Esophagus squamous epithelium (tissue), 5 donors: ENCODE measurements around the gene HES6. TPM values are rescaled to one million over a fixed set of nuclear protein-coding genes. Genes with fewer than 3 reads are reported as not detected.
A peak's percentile ranks its signal among the peaks of the same experiment; 100 is the strongest.

Source experiments
- DNase-seq: peaks from one replicate; lab custom pipeline; 2025; lab: John Stamatoyannopoulos, UW
- H3K27ac ChIP-seq, 4 donors: fragments of 200-600 bp; sonication (generic); one replicate each; pipeline ENCODE4 v1.5.1; 2016 to 2019; ENCODE audit warnings: mild to moderate bottlenecking in 1 of 4
- H3K27me3 ChIP-seq, 4 donors: fragments of 200-600 bp; sonication (generic); 1 replicate in 3 of 4; 2 replicates in 1 of 4; pipeline versions ENCODE4 v1.5.1 to v1.6.0; 2017 to 2021; ENCODE audit warnings: antibody characterized with exemption in 1 of 4
- H3K36me3 ChIP-seq, 3 donors: fragments of 200-600 bp; sonication (generic); one replicate each; pipeline ENCODE4 v1.5.1; 2016 to 2019
- H3K4me1 ChIP-seq, 3 donors: fragments of 200-600 bp; sonication (generic); one replicate each; pipeline ENCODE4 v1.5.1; 2017 to 2019
- H3K4me3 ChIP-seq, 4 donors: fragments of 200-600 bp; sonication (generic); 1 replicate in 3 of 4; 2 replicates in 1 of 4; pipeline ENCODE4 v1.5.1; 2016 to 2019; ENCODE audit warnings: mild to moderate bottlenecking in 2 of 4, moderate library complexity in 1 of 4
- H3K9me3 ChIP-seq, 3 donors: fragments of 200-600 bp; sonication (generic); one replicate each; pipeline ENCODE4 v1.5.1; 2016 to 2019
- CTCF ChIP-seq, 6 experiments: fragments of 450-650 bp in 4 of 6; fragments of 200-600 bp in 2 of 6; sonication (generic) in 2 of 6; IDR thresholded peaks; one replicate each; pipeline ENCODE4 v1.5.1; 2016 to 2019; ENCODE audit warnings: antibody characterized with exemption in 6 of 6, mild to moderate bottlenecking in 4 of 6, moderate library complexity in 4 of 6
- POLR2A ChIP-seq, 4 donors: fragments of 450-650 bp; IDR thresholded peaks; one replicate each; pipeline ENCODE4 v1.6.1; 2017; ENCODE audit warnings: antibody characterized with exemption in 4 of 4, mild to moderate bottlenecking in 4 of 4, moderate library complexity in 3 of 4
- WGBS, 2 donors: methylation state at CpG; one replicate each; pipeline ENCODE4 v1.1.5; 2018; 5-methylcytosine and 5-hydroxymethylcytosine counted together
- intact Hi-C: fragments of 100-400 bp; cut with DNase I; formaldehyde crosslinking; loops from one replicate; pipeline ENCODE4 v1.15.0; 2022
- total RNA-seq, 4 donors: library from RNA; depleted of rRNA; stranded (reverse); fragments of >200 nt; gene quantifications; one replicate each; pipeline ENCODE4 v1.1.0, GENCODE V29; 2016
- donor health status: DM: yes; HTN: yes; CAD: no.

The HES6 gene
- total RNA-seq, 4 donors from 2014 or later, result 3.1 to 5.1 (median 4.2) TPM

GRCh38 chr2:238236571-238236970 is 3.3 kb downstream of the HES6 start:
- 85 to 90% methylated on average over 3 to 4 of the region's 4 CpGs for WGBS, 2 donors
- intact Hi-C loops, result no loop called here
- no peaks in the 10 kb centered on the region for H3K36me3 ChIP-seq
- H3K4me3 ChIP-seq, result no peak overlapping the region
- DNase-seq, result no peak
- H3K27me3 ChIP-seq, result peaks cover 0 to 56% (median 2%) of the 10 kb centered on the region in 4 donors
- H3K4me1 ChIP-seq, result peaks cover 15 to 38% (median 23%) of the 10 kb centered on the region in 3 donors
- TF ChIP-seq POLR2A (IDR thresholded peaks at IDR 0.05) (no peak), CTCF (IDR thresholded peaks at IDR 0.05) (no peak)
- H3K27ac ChIP-seq, result no peak overlapping the region
- no peaks in the 10 kb centered on the region for H3K9me3 ChIP-seq

GRCh38 chr2:238235856-238236255 is 4.0 kb downstream of the HES6 start:
- H3K4me1 ChIP-seq, result peaks cover 18 to 38% (median 20%) of the 10 kb centered on the region in 3 donors
- WGBS, 2 donors, result 77 to 88% methylated on average over 4 to 6 of the region's 7 CpGs
- no peak overlapping the region for H3K4me3 ChIP-seq
- TF ChIP-seq POLR2A (IDR thresholded peaks at IDR 0.05) (no peak), CTCF (IDR thresholded peaks at IDR 0.05) (no peak)
- peaks cover 0 to 56% (median 2%) of the 10 kb centered on the region in 4 donors for H3K27me3 ChIP-seq
- DNase-seq, result no peak
- intact Hi-C loops, result no loop called here
- H3K36me3 ChIP-seq, result no peaks in the 10 kb centered on the region
- no peaks in the 10 kb centered on the region for H3K9me3 ChIP-seq
- no peak overlapping the region for H3K27ac ChIP-seq

- WGBS, 2 donors, result 52 to 69% methylated on average over 11 of the region's 11 CpGs
- Histone ChIP-seq H3K27ac (no peak overlapping the region), H3K36me3 (no peaks in the 10 kb centered on the region), H3K4me1 (peaks cover 13 to 36% (median 15%) of the 10 kb centered on the region in 3 donors), H3K9me3 (no peaks in the 10 kb centered on the region), H3K4me3 (no peak overlapping the region), H3K27me3 (peaks cover 0 to 53% (median 2%) of the 10 kb centered on the region in 4 donors)
- no peak for DNase-seq
- intact Hi-C loops, result no loop called here
- TF ChIP-seq POLR2A (IDR thresholded peaks at IDR 0.05) (no peak), CTCF (IDR thresholded peaks at IDR 0.05) (no peak)
These were observed 4.5 kb downstream of the HES6 start for GRCh38 chr2:238235331-238235732.

GRCh38 chr2:238233625-238234024 is 6.2 kb downstream of the HES6 start:
- H3K27me3 ChIP-seq, result peaks cover 0 to 45% (median 2%) of the 10 kb centered on the region in 4 donors
- peaks cover under 1 to 21% (median 6%) of the 10 kb centered on the region in 3 donors for H3K4me1 ChIP-seq
- H3K9me3 ChIP-seq, result no peaks in the 10 kb centered on the region
- intact Hi-C loops, result no loop called here
- H3K4me3 ChIP-seq, result no peak overlapping the region
- DNase-seq, result no peak
- no peaks in the 10 kb centered on the region for H3K36me3 ChIP-seq
- WGBS, 2 donors, result 70 to 87% methylated on average over 12 of the region's 12 CpGs
- no peak overlapping the region for H3K27ac ChIP-seq
- TF ChIP-seq CTCF (IDR thresholded peaks at IDR 0.05), result no peak
- TF ChIP-seq POLR2A (IDR thresholded peaks at IDR 0.05), result no peak

GRCh38 chr2:238231809-238232208 is 8.0 kb downstream of the HES6 start:
- H3K36me3 ChIP-seq, result no peaks in the 10 kb centered on the region
- no peaks in the 10 kb centered on the region for H3K9me3 ChIP-seq
- H3K4me3 ChIP-seq, result peak overlapping the region in 3 of 4 donors; percentile 45 to 75 (median 45)
- H3K27ac ChIP-seq, result no peak overlapping the region
- no peak for DNase-seq
- WGBS, 2 donors, result 55 to 56% methylated on average over 19 to 21 of the region's 21 CpGs
- intact Hi-C loops, result no loop called here
- H3K4me1 ChIP-seq, result peaks cover 0 to 28% (median 6%) of the 10 kb centered on the region in 3 donors
- peaks cover 0 to 27% (median 0%) of the 10 kb centered on the region in 4 donors for H3K27me3 ChIP-seq
- TF ChIP-seq CTCF (IDR thresholded peaks at IDR 0.05) (no peak), POLR2A (IDR thresholded peaks at IDR 0.05) (no peak)
